GM21515 (cell line): ENCODE results near the gene PPFIA1.

ENCODE experiments used
- ATAC-seq: cut with Tn5 transposase; IDR thresholded peaks from one replicate; pipeline ENCODE4 v1.9.1; 2021; ENCODE audit not compliant: unreplicated experiment

The PPFIA1 gene

DNA sequence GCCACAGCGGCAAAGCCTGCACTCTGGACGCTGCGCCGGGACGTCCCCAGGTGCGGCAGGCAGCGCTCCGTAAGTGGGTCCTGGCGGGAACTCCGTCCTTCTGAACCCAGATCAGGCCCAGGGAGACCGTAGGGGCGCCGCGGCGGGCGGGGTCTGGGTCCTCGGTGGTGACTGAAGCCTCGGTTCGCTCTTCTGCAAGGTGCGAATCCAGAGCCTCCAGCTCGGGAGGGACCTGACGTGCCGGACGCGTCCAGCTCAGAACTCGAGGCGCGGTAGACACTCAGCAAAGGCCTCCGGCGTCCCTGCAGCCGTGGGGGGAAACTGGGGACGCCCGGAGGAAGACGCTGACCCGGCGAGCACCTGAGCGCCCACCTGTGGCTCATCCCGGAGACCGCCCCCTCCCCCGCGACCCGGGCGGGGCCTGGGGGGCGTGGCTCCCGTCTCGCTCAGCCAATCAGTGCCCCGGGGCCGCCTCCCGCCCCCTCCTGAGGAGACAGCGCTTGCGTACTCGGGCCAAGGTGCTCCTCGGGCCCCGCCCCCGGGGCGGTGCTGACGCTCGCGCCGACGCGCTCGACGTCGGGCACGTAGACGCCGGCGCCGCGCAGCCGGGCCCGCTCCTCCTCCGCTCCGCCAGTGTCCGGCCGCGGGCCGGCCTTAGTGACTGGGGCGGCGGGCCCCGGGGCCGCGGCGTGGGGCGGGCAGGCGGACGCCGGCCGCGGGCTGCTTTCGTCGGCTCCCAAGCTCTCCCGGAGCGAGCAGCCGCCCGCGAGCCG, at the start of gene PPFIA1:
Gene PPFIA1, plus strand, starts transcription at position 587 of the 773 bp plus-strand sequence. CDS start 1,483 bp downstream, outside the sequence.
- ATAC-seq: peak; percentile 87

DNA sequence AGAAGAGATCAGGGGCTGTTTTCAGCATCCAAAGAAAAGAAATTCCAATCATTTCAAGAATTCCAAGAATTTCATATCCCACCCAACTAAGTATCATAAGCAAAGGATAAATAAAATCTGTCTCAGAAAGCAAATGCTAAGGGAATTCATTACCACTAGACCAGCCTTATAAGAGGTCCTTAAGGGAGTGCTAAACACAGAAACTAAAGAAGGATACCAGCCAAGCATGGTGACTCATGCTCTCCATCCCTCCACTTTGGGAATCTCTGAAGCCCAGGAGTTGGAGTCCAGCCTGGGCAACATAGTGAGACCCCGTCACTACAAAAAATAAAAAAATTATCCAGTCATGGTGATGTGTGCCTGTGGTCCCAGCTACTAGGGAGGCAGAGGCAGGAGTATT, 49.6 kb upstream of the PPFIA1 start:
- no peak for ATAC-seq

DNA sequence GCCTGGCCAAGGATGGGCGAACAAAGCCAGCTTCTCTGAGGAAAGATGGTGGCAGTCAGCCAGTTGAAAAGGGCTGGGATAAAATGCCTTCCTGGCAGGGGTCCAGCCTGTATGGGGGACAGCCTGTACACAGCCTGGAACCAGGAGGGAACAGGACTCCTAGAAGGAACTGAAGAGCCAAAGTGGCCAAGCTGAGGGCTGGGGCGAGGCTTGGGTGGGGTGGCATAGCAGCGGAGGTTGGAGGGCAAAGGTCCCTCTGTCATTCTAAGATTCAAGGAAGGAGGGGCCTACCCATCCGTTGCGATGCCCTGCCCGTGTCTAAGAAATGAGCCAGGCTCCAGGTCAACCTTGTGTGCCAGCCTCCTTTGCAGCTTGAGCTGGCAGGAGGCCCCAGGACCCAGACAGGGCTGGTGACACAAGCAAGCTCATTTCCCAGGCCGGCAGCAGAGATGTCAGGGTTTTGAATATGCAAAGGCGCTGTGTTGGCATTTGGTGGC, 44.8 kb upstream of the PPFIA1 start:
- ATAC-seq: no peak

DNA sequence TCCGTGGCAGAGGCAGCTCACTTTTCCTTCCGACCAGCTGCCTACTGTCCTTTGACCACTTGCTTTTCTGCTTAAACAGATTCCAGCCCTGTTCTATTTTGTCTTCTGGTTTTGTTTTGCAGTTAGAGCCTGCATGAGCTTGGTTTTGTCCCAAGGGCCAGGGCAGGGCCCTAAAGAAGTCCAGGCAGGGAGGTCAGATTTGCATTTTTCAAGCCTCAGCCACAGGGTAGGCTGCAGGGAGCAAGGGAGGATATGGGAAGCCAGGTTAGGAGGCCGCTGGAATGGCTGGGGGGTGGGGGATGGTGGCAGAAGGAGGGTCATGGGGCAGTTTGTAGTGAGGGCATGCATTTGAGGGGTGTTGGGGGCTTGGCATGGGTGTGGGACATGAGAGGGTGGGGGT, 44.3 kb upstream of the PPFIA1 start:
- no peak for ATAC-seq

DNA sequence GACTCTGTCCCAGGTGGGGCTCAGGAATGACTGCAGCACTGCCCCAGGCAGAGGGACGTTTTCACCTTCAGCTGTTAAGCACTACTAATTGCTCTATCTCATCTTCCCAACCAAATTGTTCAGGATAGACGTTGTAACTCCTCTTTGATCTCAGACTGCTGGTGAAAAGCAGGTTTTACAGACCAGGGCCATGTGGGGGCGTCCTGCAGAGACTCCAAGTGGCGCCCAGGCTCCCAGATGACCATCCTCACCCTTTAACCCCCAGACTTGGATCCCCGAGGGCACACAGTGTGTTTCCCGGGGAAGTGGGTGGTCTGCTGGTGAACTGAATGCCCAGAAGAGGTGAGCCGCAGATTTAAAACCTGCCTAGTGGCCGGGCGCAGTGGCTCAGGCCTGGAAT, 43.5 kb upstream of the PPFIA1 start:
- ATAC-seq: no peak

DNA sequence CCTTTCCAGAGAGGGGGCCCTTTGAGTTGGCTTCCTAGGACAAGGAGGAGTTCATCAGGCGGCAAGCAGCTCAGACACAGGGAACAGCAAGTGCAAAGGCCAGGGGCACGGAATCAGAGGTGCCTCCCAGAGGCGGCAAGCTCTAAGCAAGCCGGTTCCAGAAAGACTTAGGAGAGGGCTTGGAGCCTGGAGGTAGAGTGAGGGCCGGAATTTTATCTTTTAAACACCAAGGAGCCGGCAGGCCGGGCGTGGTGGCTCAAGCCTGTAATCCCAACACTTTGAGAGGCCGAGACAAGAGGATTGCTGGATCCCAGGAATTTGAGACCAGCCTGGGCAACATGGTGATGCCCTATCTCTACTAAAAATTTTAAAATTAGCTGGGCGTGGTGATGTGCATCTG, 40.8 kb upstream of the PPFIA1 start:
- no peak for ATAC-seq

DNA sequence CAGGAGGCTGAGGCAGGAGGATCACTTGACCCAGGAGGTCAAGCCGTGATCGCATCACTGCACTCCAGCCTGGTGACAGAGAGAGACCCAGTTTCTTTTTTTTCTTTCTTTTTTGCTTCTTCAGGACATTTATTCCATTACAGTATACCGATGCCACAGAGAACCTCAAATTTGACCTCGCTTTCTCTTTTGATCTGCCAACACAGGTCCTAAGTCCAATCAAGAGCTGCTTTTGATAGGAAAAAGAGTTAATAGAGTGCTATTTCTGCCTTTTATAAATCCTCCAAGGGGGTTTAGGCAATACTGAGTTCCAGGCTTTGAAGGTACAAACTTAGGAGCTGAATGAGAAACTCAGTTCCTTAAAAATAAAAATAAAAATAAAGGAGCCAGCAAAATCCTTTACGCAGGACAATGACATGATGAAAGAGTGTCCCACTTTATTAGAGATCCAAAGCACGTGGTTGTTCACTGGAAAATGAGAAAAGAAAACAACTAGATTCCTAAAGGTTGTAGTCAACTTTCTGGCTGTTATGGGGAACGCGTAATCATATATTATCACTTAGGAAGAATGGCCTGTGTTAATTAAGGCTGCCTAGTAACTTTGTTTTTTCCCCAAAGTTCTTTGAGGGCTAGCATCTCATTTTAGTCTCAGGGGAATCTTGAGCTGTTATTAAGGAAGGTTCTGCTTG, 40.2 kb upstream of the PPFIA1 start:
- ATAC-seq: no peak

DNA sequence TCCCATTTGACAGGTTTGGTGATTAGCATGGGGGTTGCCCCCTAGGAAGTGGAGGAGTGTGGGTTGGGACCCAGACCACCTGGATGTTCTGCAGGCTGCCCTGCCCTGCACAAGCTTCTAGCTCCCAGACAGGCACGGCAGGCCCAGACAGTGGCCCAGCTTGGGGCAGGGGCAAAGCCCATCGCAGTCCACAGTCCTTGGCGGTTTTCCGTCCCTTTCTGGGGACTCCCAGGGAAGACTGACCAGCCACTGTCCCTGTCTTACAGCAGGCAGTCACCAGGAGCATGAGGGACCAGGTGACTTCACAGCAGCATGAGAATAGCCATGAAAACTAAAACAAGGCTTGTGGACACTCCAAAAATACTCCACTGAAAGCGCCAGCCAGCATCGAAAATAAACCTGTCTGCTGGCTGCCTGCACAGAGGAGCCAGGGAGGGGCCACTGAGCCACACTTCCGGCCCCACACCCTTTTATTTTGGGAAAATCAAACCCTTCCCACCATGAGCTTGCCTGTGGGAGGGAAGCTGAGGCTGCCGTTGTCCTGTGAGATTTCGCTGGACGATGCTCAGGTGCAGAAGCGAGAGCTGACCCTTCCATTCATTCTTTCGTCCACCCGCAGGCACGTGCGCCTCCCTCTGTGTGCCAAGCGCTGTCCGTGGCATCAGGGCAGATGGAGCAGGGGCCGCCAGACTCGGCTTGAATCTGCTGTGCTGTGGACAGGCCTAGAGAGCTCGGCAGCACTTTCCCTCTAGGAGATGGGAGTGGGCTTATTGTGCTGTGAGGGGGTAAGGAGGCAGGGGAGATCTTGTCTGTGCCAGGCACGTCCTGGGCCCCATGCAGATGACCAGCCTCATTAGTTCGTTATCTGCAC, 39.4 kb upstream of the PPFIA1 start:
- no peak for ATAC-seq

DNA sequence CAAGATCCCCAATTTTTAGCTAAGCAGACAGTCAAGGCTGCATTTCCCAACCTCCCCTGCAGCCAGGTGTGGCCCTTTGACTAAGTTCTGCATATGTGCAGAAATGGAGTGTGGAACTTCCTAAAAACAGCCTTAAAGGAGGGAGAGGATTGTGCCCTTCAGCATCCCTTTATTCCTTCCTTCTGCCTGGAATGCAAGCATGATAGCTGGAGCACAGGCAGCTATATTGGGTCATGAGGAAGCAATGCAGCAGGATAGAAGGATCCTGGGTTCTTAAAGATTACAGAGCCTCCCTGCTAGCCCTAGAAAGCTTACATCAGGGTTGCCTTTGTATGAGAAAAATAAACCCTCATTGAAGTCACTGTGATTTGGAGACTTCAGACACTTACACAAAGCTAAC, 37.5 kb upstream of the PPFIA1 start:
- no peak for ATAC-seq

DNA sequence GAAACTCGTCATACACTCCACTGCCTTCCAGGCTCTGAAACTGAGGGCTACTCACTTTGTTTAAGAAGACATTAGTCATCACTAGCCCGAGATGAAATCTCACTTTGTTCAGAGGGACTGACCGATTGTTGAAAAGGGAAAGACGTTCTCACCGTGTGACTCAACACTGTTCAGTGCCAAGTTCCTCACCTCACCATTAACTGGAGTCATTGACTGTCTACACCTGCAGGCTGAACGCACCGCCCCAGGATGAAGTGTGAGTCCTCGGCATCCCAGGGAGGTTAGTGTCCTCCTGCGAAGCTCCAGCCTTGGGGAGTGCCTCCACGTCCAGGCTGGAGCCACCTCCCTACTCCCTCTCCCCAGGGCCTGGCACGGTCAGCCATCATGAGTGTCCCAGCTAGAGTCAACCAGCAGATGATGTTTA, 37.0 kb upstream of the PPFIA1 start:
- no peak for ATAC-seq

DNA sequence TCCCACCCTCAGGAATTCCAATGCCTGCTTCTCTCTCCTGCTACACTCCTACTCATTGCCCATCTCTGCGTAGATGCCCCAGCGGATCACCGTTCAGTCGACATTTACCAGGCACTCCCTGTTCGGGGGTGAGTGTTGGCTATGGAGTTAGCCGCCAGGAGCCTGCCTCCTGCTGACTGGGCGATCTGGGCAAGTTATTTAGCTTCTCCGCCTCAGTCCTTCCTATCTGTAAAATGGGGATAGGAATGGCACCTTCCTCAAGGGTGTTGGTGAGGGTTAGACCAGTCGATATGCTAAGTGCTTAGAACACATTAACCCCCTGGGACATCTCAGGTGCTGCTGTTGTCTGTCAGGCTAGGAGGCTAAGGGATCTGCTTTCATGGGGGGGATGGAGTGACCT, 36.5 kb upstream of the PPFIA1 start:
- no peak for ATAC-seq

DNA sequence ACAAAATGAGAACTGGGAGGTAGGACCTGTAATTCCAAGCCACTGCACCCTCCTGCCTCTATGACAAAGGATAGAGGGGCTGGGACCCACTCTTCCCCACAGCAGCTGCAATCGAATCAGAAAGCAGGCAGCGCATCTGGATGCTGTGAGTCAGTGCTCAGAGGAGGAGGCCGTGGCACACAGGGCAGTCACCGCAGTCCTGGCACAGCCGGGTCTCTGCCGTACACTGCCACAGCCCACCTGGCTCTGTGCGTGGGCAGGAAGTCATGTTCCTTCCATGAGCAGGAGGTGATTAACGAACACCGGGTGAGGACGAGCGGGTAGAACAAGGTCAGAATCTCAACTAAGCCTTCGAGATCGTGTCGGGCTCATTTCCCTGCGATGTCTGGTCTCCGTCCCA, 30.2 kb upstream of the PPFIA1 start:
- no peak for ATAC-seq

DNA sequence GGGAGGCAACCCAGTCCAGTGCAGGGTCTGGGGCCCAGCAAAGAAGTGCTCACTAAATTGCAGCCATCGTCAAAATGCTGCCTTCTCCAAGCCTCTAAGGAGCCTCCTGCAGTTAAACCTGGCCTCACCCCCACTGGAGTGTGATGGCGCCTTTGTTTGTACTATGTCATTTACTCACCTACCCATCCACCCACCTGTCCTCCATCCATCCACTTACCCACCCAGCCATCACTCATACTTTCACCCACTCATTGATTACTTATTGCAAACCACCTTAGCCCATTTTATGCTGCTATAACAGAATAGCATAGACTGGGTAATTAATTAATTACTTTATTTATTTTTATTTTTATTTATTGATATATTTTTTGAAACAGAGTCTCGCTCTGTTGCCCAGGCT, 28.8 kb upstream of the PPFIA1 start:
- ATAC-seq: no peak

DNA sequence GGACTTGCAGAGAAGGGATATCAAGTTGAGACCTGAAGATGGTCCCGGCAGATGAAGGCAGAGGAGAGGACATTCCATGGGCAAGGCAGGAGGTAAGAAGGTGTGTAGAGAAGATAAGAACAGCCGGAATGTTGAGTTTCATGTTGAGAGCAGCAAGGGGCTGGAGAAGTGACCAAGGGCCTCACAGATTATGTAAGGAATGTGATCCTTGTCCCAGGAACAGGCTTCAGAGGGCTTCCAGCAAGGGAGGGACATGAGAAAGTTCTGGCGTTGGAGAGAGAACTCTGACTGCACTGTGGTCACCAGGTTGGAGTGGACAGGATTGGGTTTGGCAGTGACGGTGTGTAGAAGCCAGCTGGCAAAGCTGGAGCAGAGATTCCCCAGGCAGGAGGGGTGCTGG, 27.6 kb upstream of the PPFIA1 start:
- no peak for ATAC-seq

DNA sequence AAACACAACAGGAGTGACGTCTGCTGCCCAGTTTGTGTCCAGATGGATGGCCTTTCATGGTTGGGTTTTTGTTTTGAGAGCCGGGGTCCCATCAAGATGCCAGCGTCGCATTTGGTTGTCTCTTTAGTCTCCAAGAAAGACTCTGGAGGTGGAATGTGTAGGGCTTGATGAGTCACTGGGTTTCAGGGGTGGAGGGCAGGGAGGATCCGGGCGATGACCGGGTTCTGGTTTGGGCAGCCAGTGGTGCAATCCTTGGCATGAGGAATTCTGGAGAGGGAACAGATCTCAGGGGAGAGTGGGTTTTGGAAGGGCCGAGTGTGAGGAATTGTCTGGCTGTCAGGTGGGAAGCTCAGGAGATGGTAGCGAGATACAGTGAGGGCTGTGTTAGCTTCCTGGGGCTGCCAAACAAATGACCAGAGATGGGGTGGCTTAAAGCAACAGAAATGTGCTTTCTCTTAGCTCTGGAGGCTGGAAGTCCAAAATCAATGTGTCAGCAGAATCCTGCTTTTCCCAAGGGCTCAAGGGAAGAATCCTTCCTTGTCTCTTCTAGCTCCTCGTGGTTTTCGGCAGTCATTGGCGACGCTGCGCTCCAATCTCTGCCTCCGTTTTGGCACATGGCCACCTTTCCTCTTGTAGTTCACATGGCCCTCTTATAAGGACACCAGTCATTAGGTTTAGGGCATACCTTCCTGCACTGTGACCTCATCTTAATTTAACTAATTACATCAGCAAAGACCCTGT, 26.4 kb upstream of the PPFIA1 start:
- ATAC-seq: no peak

DNA sequence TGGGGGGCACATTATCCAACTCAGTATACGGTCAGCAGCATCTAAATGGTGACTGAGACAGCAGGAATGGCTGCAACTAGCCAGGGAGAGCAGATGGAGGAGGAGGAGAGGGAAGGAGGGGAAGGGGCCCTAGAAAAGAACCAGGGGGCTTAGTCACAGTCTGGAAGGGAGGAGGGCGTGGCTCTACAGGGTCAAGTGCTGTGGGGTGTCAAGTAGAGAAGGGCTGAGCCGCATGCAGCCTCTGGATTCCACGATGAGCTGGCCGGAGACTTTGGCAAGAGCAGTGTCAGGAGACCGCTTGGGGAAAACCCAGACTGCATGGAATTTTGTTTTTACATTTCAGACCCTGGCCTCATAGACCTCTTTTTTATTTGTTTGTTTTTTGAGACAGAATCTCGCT, 25.8 kb upstream of the PPFIA1 start:
- no peak for ATAC-seq

DNA sequence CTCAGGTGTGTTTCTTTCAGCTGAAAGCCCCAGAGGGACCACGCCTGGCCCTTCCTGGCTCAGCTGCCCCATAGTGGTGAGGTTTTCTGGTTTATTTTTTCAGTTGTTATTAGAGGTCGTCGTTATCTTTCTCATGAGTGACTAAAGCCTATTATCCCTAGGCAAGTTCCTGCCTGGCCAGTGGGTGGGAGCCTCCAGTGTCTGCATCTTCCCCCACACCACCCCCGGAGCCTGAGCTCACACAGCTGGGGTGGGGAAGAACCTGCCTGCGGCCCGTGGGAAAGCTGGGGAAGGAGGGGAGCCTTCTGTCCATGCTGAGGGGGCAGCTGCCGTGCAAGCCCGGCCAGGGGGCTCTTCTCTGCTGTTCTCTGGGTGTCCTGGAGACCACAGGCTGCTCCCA, 24.3 kb upstream of the PPFIA1 start:
- ATAC-seq: no peak

DNA sequence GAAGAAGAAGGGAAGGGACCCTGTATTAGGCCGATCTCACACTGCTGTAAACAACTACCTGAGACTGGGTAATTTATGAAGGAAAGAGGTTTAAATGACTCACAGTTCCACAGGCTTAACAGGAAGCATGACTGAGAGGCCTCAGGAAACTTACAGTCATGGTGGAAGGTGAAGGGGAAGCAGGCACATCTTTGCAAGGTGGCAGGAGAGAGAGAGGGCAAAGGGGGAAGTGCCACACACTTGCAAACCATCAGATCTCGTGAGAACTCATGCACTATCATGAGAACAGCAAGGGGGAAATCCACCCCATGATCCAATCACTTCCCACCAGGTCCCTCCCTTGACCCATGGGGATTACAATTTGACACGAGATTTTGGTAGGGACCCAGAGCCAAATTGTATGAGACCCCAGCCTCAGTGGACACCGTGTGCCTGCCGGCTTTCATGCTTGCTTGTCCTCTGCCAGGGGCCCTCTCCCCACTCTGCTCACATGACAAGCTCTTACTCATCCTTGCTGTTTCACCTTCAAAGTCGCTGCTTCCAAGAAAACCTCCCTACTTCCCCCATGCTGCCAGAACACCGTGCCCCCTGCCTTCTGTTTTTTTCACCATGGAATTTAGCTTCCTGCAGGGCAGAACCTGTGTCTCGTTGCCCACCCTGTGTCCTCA, 23.3 kb upstream of the PPFIA1 start:
- no peak for ATAC-seq

DNA sequence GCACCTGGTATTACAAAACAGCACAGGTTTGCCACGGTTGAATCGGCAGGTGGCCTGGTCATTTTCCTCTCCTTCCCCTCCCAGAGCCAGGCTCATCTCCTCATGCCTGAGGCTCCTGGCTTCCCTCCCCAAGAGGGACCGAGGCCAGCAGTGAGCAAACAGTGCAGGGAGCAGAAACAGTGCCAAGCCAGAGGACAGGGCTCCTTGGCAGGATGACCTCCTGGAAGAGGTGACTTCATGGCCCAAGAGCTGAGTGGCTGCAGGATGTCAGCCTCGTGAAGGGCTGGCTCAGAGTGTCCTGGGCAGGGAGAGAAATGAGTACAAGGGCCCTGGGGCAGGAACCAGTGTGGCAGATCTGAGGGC, 22.8 kb upstream of the PPFIA1 start:
- no peak for ATAC-seq

DNA sequence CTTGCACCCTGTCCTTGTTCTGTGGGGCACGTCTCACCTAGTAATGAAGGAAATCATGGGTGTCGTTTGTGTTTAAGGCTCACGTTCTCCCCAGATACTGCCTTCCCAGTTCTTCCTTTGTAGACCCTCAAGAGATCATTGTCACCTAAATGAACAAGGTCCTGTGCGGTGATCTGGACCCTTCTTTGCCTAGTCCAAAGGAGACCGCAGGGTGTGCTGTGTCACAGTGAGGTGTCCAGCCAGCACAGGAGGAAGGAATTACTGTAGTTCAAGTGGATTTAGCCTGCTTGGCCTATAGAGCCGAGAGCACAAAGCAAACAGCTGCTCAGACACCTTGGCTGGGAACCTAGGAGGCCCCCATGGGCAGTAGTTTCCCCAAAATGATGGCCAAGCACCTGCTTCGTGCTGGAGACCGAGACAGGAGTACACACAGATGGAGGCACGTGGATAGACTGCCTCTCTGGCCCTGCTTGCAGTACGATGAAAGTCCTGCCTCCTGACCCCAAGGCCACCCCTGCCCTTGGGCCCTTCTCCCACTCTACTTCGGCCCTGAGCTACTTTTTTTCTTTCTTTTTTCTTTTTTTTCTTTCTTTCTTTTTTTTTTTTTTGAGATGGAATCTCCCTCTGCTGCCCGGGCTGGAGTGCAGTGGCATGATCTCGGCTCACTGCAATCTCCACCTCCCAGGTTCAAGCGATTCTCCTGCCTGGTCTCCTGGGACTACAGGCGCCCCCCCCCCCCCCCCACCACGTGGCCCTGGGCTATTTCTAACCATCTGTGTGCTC, 19.4 kb upstream of the PPFIA1 start:
- ATAC-seq: no peak
